ENCODE results near the gene KATNIP.

- TF ChIP-seq CTCF (IDR thresholded peaks at IDR 0.05; ENCODE audit: insufficient read depth, low read length) (no peak), GABPA (IDR thresholded peaks at IDR 0.05; ENCODE audit: low read depth) (no peak)
These were observed 46.3 kb upstream of the KATNIP start for GRCh38 chr16:27503662-27504061.

All from HL-60 (cell line).